ENCODE data around the gene CAMTA2. TPM values are rescaled to one million over a fixed set of nuclear protein-coding genes. Genes with fewer than 3 reads are reported as not detected.

CAMTA2 gene
- total RNA-seq, 1 experiment from 2014 or later = 9.2 TPM

DNA sequence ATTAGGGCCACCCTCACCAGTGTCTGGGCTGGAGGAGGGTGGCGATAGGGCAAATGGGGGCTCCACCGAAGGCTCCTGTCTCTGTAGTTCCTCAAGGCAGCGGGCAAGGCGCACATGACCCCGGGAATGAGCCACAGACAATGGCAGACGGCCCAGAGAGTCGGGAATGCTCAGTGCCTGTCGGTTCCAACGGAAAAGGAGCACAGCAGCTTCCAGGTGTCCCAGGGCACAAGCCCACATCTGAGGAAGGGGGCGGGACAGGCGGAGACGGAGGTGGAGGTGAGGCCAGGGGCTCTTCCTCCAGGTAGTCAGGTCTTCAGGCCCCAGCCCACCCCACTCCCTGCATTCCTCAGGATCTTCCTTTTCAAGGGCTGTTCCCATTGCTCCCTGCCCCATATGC is 14.7 kb downstream of the CAMTA2 start:
- ChIA-PET POLR2A (interaction anchor here (1.2 to 1.7 kb wide), 2 partner anchors 14 to 64 kb away, joined by 3 to 5 read pairs; no protein-coding TSS in a partner anchor), CTCF (interaction anchor here (1.0 to 1.2 kb wide), 2 partner anchors 64 to 89 kb away, joined by 3 to 4 read pairs; no protein-coding TSS in a partner anchor)
- Mint-ChIP-seq H3K4me1 (peaks cover 24% of the 10 kb centered on the region), H3K4me3 (no peak overlapping the region), H3K27ac (peak overlapping the region; percentile 66), H3K27me3 (ENCODE audit: low read depth) (peaks cover 63% of the 10 kb centered on the region), H3K9me3 (no peaks in the 10 kb centered on the region), H3K36me3 (peaks cover 5% of the 10 kb centered on the region)
- ATAC-seq (peak; percentile 46), DNase-seq (ENCODE audit: low spot score) (peak; percentile 40)
- TF ChIP-seq, protein P1, sequence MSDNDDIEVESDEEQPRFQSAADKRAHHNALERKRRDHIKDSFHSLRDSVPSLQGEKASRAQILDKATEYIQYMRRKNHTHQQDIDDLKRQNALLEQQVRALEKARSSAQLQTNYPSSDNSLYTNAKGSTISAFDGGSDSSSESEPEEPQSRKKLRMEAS (CRISPR knock-in tag; IDR thresholded peaks at IDR 0.05) = 0 out of 2 replicates have a peak, but pooled peaks have one; percentile 30
- TF ChIP-seq ZBTB21 (CRISPR knock-in tag; IDR thresholded peaks at IDR 0.05; ENCODE audit: borderline replicate concordance) = no peak

DNA sequence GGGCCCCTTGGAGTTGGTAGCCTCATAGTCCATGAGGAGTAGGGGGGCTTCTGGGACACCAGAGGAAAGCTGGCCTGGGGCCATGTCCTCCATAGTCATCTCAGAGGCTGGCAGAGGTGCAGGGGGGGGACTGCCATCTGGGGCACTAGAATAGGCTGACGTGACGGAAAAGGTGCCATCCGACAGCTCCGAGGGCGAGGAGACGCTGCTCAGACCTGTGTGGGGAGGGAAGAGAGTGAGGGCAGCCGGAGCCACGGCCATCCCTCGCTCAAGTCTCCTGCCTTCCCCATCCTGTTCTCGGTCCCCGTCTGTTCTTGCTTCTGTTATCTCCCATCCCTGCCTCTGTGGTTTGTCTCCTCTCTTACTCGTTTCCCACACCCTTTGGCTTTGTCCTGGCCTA is 15.2 kb downstream of the CAMTA2 start:
- H3K36me3 Mint-ChIP-seq = peaks cover 5% of the 10 kb centered on the region
- H3K9me3 Mint-ChIP-seq = no peaks in the 10 kb centered on the region
- no peak for ATAC-seq
- peaks cover 58% of the 10 kb centered on the region for H3K27me3 Mint-ChIP-seq (ENCODE audit: low read depth)
- peaks cover 24% of the 10 kb centered on the region for H3K4me1 Mint-ChIP-seq
- TF ChIP-seq, protein P2, sequence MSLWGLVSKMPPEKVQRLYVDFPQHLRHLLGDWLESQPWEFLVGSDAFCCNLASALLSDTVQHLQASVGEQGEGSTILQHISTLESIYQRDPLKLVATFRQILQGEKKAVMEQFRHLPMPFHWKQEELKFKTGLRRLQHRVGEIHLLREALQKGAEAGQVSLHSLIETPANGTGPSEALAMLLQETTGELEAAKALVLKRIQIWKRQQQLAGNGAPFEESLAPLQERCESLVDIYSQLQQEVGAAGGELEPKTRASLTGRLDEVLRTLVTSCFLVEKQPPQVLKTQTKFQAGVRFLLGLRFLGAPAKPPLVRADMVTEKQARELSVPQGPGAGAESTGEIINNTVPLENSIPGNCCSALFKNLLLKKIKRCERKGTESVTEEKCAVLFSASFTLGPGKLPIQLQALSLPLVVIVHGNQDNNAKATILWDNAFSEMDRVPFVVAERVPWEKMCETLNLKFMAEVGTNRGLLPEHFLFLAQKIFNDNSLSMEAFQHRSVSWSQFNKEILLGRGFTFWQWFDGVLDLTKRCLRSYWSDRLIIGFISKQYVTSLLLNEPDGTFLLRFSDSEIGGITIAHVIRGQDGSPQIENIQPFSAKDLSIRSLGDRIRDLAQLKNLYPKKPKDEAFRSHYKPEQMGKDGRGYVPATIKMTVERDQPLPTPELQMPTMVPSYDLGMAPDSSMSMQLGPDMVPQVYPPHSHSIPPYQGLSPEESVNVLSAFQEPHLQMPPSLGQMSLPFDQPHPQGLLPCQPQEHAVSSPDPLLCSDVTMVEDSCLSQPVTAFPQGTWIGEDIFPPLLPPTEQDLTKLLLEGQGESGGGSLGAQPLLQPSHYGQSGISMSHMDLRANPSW (CRISPR knock-in tag; conservative IDR thresholded peaks at IDR 0.05; ENCODE audit: low read depth) = no peak
- TF ChIP-seq TP53 (CRISPR knock-in tag; IDR thresholded peaks at IDR 0.05) = no peak
- no peak for TF ChIP-seq ZNF232 (CRISPR knock-in tag; IDR thresholded peaks at IDR 0.05)
- TF ChIP-seq ZNF416 (CRISPR knock-in tag; IDR thresholded peaks at IDR 0.05) = no peak
- TF ChIP-seq, protein P3, sequence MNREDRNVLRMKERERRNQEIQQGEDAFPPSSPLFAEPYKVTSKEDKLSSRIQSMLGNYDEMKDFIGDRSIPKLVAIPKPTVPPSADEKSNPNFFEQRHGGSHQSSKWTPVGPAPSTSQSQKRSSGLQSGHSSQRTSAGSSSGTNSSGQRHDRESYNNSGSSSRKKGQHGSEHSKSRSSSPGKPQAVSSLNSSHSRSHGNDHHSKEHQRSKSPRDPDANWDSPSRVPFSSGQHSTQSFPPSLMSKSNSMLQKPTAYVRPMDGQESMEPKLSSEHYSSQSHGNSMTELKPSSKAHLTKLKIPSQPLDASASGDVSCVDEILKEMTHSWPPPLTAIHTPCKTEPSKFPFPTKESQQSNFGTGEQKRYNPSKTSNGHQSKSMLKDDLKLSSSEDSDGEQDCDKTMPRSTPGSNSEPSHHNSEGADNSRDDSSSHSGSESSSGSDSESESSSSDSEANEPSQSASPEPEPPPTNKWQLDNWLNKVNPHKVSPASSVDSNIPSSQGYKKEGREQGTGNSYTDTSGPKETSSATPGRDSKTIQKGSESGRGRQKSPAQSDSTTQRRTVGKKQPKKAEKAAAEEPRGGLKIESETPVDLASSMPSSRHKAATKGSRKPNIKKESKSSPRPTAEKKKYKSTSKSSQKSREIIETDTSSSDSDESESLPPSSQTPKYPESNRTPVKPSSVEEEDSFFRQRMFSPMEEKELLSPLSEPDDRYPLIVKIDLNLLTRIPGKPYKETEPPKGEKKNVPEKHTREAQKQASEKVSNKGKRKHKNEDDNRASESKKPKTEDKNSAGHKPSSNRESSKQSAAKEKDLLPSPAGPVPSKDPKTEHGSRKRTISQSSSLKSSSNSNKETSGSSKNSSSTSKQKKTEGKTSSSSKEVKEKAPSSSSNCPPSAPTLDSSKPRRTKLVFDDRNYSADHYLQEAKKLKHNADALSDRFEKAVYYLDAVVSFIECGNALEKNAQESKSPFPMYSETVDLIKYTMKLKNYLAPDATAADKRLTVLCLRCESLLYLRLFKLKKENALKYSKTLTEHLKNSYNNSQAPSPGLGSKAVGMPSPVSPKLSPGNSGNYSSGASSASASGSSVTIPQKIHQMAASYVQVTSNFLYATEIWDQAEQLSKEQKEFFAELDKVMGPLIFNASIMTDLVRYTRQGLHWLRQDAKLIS (CRISPR knock-in tag; IDR thresholded peaks at IDR 0.05; ENCODE audit: borderline replicate concordance) = no peak
- no peak for TF ChIP-seq KAT7 (CRISPR knock-in tag; IDR thresholded peaks at IDR 0.05; ENCODE audit: borderline replicate concordance)
- TF ChIP-seq SMAD4 (CRISPR knock-in tag; IDR thresholded peaks at IDR 0.05) = no peak
- no peak for TF ChIP-seq ZBTB21 (CRISPR knock-in tag; IDR thresholded peaks at IDR 0.05; ENCODE audit: borderline replicate concordance)
- TF ChIP-seq, protein P4, sequence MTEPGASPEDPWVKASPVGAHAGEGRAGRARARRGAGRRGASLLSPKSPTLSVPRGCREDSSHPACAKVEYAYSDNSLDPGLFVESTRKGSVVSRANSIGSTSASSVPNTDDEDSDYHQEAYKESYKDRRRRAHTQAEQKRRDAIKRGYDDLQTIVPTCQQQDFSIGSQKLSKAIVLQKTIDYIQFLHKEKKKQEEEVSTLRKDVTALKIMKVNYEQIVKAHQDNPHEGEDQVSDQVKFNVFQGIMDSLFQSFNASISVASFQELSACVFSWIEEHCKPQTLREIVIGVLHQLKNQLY (CRISPR knock-in tag; IDR thresholded peaks at IDR 0.05) = no peak
- TF ChIP-seq ZNF263 (CRISPR knock-in tag; IDR thresholded peaks at IDR 0.05; ENCODE audit: low read depth) = no peak
- TF ChIP-seq, protein P5, sequence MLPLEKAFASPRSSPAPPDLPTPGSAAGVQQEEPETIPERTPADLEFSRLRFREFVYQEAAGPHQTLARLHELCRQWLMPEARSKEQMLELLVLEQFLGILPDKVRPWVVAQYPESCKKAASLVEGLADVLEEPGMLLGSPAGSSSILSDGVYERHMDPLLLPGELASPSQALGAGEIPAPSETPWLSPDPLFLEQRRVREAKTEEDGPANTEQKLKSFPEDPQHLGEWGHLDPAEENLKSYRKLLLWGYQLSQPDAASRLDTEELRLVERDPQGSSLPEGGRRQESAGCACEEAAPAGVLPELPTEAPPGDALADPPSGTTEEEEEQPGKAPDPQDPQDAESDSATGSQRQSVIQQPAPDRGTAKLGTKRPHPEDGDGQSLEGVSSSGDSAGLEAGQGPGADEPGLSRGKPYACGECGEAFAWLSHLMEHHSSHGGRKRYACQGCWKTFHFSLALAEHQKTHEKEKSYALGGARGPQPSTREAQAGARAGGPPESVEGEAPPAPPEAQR (CRISPR knock-in tag; IDR thresholded peaks at IDR 0.05) = no peak
- TF ChIP-seq, protein P6, sequence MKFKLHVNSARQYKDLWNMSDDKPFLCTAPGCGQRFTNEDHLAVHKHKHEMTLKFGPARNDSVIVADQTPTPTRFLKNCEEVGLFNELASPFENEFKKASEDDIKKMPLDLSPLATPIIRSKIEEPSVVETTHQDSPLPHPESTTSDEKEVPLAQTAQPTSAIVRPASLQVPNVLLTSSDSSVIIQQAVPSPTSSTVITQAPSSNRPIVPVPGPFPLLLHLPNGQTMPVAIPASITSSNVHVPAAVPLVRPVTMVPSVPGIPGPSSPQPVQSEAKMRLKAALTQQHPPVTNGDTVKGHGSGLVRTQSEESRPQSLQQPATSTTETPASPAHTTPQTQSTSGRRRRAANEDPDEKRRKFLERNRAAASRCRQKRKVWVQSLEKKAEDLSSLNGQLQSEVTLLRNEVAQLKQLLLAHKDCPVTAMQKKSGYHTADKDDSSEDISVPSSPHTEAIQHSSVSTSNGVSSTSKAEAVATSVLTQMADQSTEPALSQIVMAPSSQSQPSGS (CRISPR knock-in tag; IDR thresholded peaks at IDR 0.05; ENCODE audit: borderline replicate concordance, low read depth) = no peak
- no peak for TF ChIP-seq JUN (CRISPR knock-in tag; IDR thresholded peaks at IDR 0.05)
- peak overlapping the region; percentile 66; the same call in 1 of the 2 replicates for H3K27ac Mint-ChIP-seq
- H3K4me3 Mint-ChIP-seq = no peak overlapping the region
- DNase-seq (ENCODE audit: low spot score) = no peak
- ChIA-PET CTCF (no interaction called here), POLR2A (interaction anchor here (1.7 kb wide), 1 partner anchor 63 kb away, joined by 5 read pairs; no protein-coding TSS in a partner anchor)
